SJCRH30 (cell line): Measurements from ENCODE around the gene GTF2IRD1. TPM values are rescaled to one million over a fixed set of nuclear protein-coding genes. Genes with fewer than 3 reads are reported as not detected.
"Not testable (repeated sequence)": the region's sequence is repeated elsewhere in the genome, so short reads cannot be mapped to it uniquely, and the experiment has no call there.

Experiments
- DNase-seq, 2 experiments: peaks; one replicate each; pipeline ENCODE4 v3.0.0-alpha.2; 2015 to 2020
- H3K27ac ChIP-seq: fragments of 250-450 bp; sonication (Bioruptor Pico); 2 replicates; pipeline ENCODE4 v1.5.1; 2020; ENCODE audit warnings: mild to moderate bottlenecking, moderate library complexity
- H3K27me3 ChIP-seq: fragments of 250-450 bp; sonication (Bioruptor Pico); 2 replicates; pipeline ENCODE4 v1.5.1; 2020; ENCODE audit warnings: mild to moderate bottlenecking, moderate library complexity
- H3K36me3 ChIP-seq: fragments of 250-450 bp; sonication (Bioruptor Pico); 2 replicates; pipeline ENCODE4 v1.5.1; 2020; ENCODE audit warnings: mild to moderate bottlenecking, moderate library complexity
- H3K4me1 ChIP-seq: fragments of 250-450 bp; sonication (Bioruptor Pico); 2 replicates; pipeline ENCODE4 v1.5.1; 2020; ENCODE audit warnings: mild to moderate bottlenecking, moderate library complexity
- H3K4me3 ChIP-seq: fragments of 250-450 bp; sonication (Bioruptor Pico); 2 replicates; pipeline ENCODE4 v1.5.1; 2020; ENCODE audit warnings: mild to moderate bottlenecking, moderate library complexity
- H3K9me3 ChIP-seq: fragments of 250-450 bp; sonication (Bioruptor Pico); replicated peaks from 2 replicates; pipeline ENCODE4 v1.5.1; 2020; ENCODE audit warnings: mild to moderate bottlenecking, moderate library complexity
- total RNA-seq: library from RNA; depleted of rRNA; stranded (reverse); fragments of >200 nt; shearing (Covaris generic); gene quantifications from 2 replicates; pipeline ENCODE4 v1.2.3, GENCODE V29; 2014

Gene GTF2IRD1
- total RNA-seq, 1 experiment from 2014 or later, result 49.3 TPM

DNA sequence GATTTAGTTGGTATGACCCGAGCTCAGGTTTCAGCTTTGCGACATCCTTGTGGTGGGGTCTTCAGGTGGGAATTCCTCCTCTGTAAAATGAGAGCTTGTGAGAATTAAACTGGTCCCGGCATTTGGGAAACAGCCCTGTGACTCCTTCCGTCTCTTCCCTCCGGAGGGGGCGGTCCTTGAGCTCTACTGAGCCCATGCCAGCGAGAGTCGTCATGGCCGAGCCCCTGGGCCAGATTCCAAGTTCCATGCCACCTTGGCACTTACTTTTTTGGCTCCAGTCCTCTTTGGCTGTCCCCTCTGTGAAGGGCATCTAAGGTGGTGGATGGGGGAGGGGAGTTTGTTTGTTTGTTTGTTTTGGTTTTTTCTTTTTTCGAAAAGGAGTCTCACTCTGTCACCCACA lies 47.6 kb downstream of the GTF2IRD1 start:
- Histone ChIP-seq H3K4me3 (no peak overlapping the region), H3K27ac (no peak overlapping the region), H3K36me3 (peaks cover 17% of the 10 kb centered on the region), H3K27me3 (no peaks in the 10 kb centered on the region), H3K4me1 (peaks cover 19% of the 10 kb centered on the region), H3K9me3 (no peaks in the 10 kb centered on the region)
- DNase-seq, result no peak

DNA sequence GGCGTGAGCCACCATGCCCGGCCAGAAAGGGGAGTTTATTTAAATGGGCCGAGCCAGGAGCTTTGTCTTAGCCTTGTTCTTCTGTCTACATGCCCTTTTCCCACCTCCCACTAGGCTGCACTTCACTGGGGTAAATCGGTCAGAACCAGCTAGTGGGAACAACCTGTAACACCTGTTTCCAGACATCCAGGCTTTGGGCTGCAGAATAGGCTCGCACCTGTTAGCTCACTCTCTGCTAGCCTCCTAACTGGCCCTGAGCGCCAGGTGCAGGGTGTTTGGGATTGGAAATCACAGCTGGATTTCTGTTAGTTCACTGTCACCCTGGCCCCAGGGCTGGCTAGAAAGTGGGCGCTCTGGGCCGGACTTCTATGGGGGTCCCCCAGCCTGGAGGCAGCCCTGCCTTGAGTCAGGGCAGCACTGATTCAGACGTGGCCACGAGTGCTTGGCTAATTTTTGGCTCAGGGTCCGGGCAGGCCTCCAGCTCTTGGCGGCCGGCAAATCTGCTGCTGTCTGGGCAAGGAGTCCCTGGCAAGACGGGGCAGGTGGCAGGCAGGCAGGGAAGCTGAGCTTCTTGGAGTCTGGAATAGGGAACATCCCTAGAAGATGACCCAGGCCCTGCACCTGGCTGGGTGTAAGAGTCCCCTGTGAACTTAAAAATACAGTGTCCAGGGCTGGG lies 48.6 kb downstream of the GTF2IRD1 start:
- H3K27me3 ChIP-seq, result no peaks in the 10 kb centered on the region
- peaks cover 21% of the 10 kb centered on the region for H3K4me1 ChIP-seq
- no peaks in the 10 kb centered on the region for H3K9me3 ChIP-seq
- peak overlapping the region; percentile 40; the same call in 1 of the 2 replicates for H3K27ac ChIP-seq
- DNase-seq, result peak; percentile 68 to 87
- no peak overlapping the region for H3K4me3 ChIP-seq
- H3K36me3 ChIP-seq, result peaks cover 20% of the 10 kb centered on the region

DNA sequence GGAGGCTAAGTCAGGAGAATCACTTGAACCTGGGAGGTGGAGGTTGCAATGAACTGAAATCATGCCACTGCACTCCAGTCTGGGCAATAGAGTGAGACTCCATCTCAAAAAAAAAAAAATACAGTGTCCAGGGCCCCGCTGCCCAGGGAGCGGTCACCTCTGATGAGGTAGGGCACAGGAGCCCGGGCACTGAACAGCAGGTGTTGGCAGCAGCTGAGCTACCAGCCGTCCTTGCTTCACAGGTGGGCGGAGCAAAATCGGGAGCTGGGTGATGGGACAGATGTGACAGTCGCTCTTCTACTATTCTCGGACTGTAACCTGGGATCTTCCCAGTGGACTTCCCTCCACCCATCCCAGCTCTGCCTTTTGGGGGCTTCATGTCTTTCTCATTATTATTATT lies 49.4 kb downstream of the GTF2IRD1 start:
- H3K36me3 ChIP-seq, result peaks cover 20% of the 10 kb centered on the region
- H3K27ac ChIP-seq, result no peak overlapping the region
- DNase-seq, result no peak
- no peaks in the 10 kb centered on the region for H3K27me3 ChIP-seq
- no peak overlapping the region for H3K4me3 ChIP-seq
- H3K9me3 ChIP-seq, result no peaks in the 10 kb centered on the region
- peaks cover 21% of the 10 kb centered on the region for H3K4me1 ChIP-seq

DNA sequence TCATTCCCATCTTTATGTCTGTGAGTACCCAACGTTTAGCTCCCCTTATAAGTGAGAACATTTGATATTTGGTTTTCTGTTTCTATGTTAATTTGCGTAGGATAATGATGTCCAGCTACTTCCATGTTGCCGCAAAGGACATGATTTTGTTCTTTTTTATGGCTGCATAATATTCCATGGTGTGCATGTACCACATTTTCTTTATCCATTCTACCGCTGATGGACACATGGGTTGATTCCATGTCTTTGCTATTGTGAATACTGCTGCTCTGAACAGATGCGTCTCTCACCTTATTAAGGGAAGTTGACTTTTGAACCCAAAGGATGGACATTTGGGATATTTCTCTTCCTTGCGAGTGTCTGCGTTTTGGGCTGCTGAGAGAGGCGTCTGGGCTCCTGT lies 50.2 kb downstream of the GTF2IRD1 start:
- H3K36me3 ChIP-seq, result peaks cover 21% of the 10 kb centered on the region
- no peak for DNase-seq
- H3K27ac ChIP-seq, result no peak overlapping the region
- no peak overlapping the region for H3K4me3 ChIP-seq
- H3K4me1 ChIP-seq, result peaks cover 21% of the 10 kb centered on the region
- no peaks in the 10 kb centered on the region for H3K27me3 ChIP-seq
- H3K9me3 ChIP-seq, result no peaks in the 10 kb centered on the region

DNA sequence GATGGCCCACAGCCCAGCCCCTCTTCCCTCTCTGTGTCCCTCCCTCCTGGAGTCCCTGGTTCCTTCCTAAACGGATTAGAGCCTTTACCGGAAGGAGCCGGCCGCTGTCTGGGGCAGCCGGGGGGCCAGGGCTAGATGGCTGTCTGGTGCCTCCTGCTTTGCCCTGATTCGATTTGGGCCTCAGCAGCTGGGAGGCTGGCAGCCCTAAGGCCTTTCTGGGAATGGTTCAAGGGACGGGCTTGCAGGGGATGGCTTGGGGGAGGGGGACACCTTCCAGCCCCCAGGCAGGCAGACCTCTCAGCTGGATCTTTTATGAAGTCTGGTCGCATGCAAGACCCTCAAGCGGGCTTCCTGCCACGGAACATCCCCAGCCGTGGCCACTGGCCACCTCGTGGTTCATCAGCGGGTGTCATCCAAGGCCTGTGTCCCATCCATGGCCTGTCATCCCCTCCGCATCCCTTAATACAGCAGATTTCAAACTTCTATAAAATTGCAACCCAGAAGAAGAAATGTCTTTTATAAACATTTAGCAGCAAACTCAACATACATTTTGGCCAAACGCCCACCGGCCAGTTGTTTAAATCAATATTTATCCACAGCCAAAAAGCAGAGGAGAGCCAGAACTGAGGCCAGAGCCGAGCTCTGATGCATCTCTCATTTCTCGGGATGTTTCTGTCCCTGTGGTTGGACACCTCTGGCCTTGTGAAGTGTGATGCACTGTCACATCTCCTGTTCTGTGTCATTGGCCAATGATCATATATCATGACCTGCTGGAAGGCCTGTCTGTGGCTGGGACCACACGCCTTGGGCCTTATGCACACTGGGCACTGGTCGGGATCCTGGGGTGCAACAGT lies 52.0 kb downstream of the GTF2IRD1 start:
- H3K27me3 ChIP-seq, result no peaks in the 10 kb centered on the region
- peaks cover 25% of the 10 kb centered on the region for H3K36me3 ChIP-seq
- no peaks in the 10 kb centered on the region for H3K9me3 ChIP-seq
- DNase-seq, result peak; percentile 77 to 84
- peak overlapping the region; percentile 39; the same call in 1 of the 2 replicates for H3K27ac ChIP-seq
- H3K4me1 ChIP-seq, result peaks cover 26% of the 10 kb centered on the region
- H3K4me3 ChIP-seq, result no peak overlapping the region

DNA sequence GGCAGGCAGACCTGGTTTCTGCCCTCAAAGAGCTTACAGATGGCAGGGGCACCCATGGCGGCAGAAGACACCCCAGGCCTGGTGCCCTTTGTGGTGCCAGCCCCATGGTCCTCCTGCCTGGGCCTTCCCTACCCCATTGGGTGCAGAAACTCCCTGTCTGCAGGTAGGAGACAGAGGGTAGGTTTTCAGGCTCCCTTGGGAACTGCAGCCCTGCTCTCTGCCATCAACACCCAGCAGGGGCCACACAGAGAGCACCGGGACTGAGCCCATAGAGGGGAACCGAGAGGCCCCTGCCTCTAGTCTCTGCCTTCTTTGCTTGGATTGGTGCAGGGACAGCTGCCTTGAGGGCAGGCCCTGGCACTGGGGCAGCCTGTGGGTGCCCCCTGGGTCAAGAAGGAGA lies 52.6 kb downstream of the GTF2IRD1 start:
- Histone ChIP-seq H3K4me3 (no peak overlapping the region), H3K36me3 (peaks cover 25% of the 10 kb centered on the region), H3K9me3 (no peaks in the 10 kb centered on the region), H3K27me3 (no peaks in the 10 kb centered on the region), H3K27ac (peak overlapping the region; percentile 39; the same call in 1 of the 2 replicates), H3K4me1 (peaks cover 31% of the 10 kb centered on the region)
- no peak for DNase-seq

DNA sequence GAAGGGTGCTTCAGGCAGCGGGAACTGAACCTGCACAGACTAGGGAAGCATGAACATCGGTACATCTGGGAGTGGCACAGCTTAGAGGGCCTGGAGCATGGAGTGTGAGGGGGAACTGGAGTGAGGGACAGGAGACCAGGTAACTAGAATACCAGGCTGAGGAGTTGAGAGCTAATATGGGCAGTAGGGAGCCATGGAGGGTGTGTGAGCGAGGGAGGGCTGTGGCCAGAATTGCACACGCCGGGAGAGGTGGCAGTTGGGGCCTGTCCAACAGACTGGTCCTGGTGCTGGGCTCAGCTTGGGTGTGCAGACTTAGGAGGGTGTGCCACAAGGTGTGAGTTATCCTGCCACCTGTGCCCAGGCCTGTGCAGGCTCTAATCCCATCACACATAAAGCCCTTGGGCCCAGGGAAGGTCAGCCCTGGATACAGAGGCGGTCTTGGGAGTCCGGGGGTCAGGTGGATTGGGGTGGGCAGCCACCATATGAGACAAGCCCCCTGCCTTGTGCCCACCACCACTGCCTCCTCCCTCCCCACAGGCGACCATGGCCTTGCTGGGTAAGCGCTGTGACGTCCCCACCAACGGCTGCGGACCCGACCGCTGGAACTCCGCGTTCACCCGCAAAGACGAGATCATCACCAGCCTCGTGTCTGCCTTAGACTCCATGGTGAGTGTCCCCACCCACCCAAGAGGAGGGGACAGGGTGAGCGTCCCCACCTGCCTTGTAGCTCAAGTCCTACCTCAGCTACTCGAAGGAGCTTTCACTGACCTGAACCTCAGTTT lies 54.0 kb downstream of the GTF2IRD1 start:
- Histone ChIP-seq H3K4me3 (no peak overlapping the region), H3K36me3 (peaks cover 37% of the 10 kb centered on the region), H3K4me1 (peaks cover 36% of the 10 kb centered on the region), H3K27ac (no peak overlapping the region), H3K9me3 (no peaks in the 10 kb centered on the region), H3K27me3 (no peaks in the 10 kb centered on the region)
- DNase-seq, result no peak

DNA sequence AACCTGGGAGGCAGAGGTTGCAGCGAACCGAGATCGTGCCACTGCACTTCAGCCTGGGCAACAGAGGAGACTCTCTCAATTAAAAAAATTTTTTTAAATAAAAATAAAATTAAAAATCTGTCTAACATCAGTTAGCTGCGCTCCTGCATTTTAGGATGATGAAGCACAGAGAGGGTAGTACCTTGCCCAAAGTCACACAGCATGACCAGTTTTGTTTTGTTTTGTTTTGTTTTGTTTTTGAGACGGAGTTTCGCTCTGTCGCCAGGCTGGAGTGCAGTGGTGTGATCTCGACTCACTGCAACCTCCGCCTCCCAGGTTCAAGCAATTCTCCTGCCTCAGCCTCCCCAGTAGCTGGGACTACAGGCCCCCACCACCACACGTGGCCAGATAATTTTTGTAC lies 55.7 kb downstream of the GTF2IRD1 start:
- H3K27ac ChIP-seq, result not testable (repeated sequence)

DNA sequence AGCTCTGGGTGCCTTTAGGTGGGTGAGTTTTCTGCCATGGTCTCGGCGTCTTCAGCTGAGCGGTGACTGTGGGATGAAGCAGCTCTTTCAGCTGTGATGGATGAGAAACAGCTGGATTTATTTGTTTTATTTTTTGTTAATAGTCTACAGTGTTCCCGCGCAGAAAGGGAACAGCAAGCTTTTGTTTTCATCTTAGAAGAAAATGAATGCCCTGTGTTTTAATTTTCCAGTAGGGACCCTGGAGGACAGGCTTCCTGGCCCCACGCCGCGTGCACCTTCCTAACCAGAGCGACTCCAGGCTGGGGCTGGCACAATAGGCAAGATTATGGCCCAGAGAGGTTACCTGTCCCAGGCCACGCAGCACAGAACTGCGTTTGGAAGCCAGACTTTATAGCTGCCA lies 57.6 kb downstream of the GTF2IRD1 start:
- Histone ChIP-seq H3K27ac (peak overlapping the region; percentile 86), H3K36me3 (peaks cover 61% of the 10 kb centered on the region), H3K4me3 (no peak overlapping the region), H3K27me3 (no peaks in the 10 kb centered on the region), H3K4me1 (peaks cover 28% of the 10 kb centered on the region), H3K9me3 (no peaks in the 10 kb centered on the region)
- peak; percentile 71 to 90 for DNase-seq

More for the DNA sequence above, 55.7 kb downstream of the GTF2IRD1 start:
- Histone ChIP-seq H3K4me1 (peaks cover 43% of the 10 kb centered on the region), H3K36me3 (peaks cover 45% of the 10 kb centered on the region)
- H3K9me3 ChIP-seq, H3K4me3 ChIP-seq, DNase-seq, H3K27me3 ChIP-seq: not testable (repeated sequence)

DNA sequence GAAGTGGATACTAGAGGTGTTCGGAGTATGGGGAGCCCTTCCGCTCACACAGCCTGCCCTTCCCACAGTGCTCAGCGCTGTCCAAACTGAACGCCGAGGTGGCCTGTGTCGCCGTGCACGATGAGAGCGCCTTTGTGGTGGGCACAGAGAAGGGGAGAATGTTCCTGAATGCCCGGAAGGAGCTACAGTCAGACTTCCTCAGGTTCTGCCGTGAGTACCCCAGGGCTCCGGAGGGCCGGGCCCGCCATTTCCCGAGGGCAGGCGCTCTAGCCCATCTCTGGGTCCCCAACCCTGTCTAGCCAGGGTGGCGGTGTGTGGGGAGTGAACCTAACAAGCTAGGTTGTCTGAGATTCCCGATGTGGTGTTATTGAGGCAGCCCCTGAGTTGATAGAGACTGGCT lies 59.1 kb downstream of the GTF2IRD1 start:
- DNase-seq, result no peak
- Histone ChIP-seq H3K36me3 (peaks cover 64% of the 10 kb centered on the region), H3K27me3 (no peaks in the 10 kb centered on the region), H3K27ac (no peak overlapping the region; the same call in 1 of the 2 replicates), H3K4me1 (peaks cover 27% of the 10 kb centered on the region), H3K4me3 (no peak overlapping the region), H3K9me3 (no peaks in the 10 kb centered on the region)

DNA sequence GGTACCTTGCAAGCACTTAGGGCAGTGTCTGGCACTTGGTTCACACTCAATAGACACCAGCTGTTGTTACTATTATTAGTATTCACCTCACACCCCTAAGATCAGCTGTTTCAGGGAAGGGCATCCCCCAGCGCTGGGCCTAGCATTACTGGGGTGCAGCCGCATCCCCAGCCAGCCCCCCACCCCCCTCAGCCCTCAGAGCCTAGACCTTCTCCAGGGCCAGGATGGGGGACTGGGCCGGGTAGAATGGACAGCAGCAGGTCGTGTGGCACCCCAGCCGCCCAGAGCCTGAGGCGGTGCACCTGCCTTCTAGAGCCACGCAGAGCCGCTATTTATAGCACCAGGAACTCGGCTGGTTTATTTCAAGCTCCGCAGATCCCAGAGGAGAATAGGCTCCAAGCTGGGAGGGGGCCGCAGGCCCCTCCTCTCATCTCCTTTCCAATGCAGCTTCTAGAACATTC lies 60.5 kb downstream of the GTF2IRD1 start:
- Histone ChIP-seq H3K9me3 (no peaks in the 10 kb centered on the region), H3K27me3 (no peaks in the 10 kb centered on the region), H3K27ac (no peak overlapping the region), H3K4me3 (no peak overlapping the region), H3K4me1 (peaks cover 27% of the 10 kb centered on the region), H3K36me3 (peaks cover 68% of the 10 kb centered on the region)
- peak; percentile 59 to 61 for DNase-seq

DNA sequence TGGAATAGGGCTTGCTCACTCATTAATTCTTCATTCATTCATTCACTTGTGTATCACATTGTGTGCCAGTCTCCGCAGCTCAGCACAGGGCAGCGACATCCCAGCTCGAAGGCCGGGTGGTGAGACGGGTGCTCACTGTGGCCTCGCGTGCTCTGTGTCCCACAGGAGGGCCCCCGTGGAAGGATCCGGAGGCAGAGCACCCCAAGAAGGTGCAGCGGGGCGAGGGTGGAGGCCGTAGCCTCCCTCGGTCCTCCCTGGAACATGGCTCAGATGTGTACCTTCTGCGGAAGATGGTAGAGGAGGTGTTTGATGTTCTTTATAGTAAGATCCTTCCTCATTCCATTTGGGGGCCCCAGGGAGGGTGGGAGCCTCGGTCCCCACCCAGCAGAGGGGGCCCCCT lies 61.6 kb downstream of the GTF2IRD1 start:
- no peak overlapping the region for H3K4me3 ChIP-seq
- H3K27ac ChIP-seq, result no peak overlapping the region
- no peaks in the 10 kb centered on the region for H3K27me3 ChIP-seq
- H3K4me1 ChIP-seq, result peaks cover 27% of the 10 kb centered on the region
- H3K36me3 ChIP-seq, result peaks cover 69% of the 10 kb centered on the region
- no peaks in the 10 kb centered on the region for H3K9me3 ChIP-seq
- DNase-seq, result no peak

DNA sequence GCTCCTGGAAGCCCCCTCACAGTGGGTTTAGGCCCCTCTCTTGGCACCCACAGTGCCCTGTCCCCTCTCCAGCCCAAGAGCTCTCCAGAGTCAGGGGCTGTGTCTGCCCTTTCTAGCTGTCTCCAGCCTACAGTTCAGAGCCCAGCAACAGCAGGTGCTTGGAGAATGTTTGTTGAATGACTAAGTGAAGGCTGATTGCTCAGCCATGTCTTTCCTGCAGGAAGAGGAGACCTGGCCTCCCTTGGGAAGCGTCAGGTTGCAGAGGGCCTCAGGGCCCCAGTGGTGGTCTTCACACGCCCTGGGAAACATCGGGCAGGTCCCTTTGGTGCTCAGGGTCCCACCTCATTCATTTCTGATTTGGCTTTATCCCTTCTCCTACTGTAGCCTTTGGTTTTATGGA lies 62.5 kb downstream of the GTF2IRD1 start:
- peaks cover 77% of the 10 kb centered on the region for H3K36me3 ChIP-seq
- no peak for DNase-seq
- H3K4me1 ChIP-seq, result peaks cover 17% of the 10 kb centered on the region
- no peak overlapping the region for H3K27ac ChIP-seq
- H3K27me3 ChIP-seq, result no peaks in the 10 kb centered on the region
- H3K9me3 ChIP-seq, result no peaks in the 10 kb centered on the region
- H3K4me3 ChIP-seq, result no peak overlapping the region

DNA sequence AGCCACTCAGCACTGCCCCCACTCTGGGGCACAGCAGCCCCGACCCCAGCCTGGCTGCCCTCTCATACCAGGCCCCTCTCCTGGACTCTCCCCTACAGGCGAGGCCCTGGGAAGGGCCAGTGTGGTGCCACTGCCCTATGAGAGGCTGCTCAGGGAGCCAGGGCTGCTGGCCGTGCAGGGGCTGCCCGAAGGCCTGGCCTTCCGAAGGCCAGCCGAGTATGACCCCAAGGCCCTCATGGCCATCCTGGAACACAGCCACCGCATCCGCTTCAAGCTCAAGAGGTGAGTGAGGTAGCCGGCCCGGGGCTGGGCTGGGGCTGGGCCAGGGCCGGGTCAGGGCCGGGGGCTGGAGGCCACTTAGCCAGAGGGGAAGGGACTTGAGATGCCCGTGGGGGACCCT lies 64.3 kb downstream of the GTF2IRD1 start:
- H3K27me3 ChIP-seq, result no peaks in the 10 kb centered on the region
- peaks cover 7% of the 10 kb centered on the region; the same call in 1 of the 2 replicates for H3K4me1 ChIP-seq
- DNase-seq, result no peak
- H3K4me3 ChIP-seq, result no peak overlapping the region
- H3K27ac ChIP-seq, result no peak overlapping the region
- H3K9me3 ChIP-seq, result no peaks in the 10 kb centered on the region
- H3K36me3 ChIP-seq, result peaks cover 81% of the 10 kb centered on the region
